HG03095 (cell line): ENCODE results near the gene HUS1.
A peak's percentile ranks its signal among the peaks of the same experiment; 100 is the strongest.
"Not testable (repeated sequence)": the region's sequence is repeated elsewhere in the genome, so short reads cannot be mapped to it uniquely, and the experiment has no call there.

Experiments used
- ATAC-seq: cut with Tn5 transposase; IDR thresholded peaks from one replicate; pipeline ENCODE4 v1.9.1; 2021; ENCODE audit warnings: moderate library complexity; ENCODE audit not compliant: unreplicated experiment

The HUS1 gene

DNA sequence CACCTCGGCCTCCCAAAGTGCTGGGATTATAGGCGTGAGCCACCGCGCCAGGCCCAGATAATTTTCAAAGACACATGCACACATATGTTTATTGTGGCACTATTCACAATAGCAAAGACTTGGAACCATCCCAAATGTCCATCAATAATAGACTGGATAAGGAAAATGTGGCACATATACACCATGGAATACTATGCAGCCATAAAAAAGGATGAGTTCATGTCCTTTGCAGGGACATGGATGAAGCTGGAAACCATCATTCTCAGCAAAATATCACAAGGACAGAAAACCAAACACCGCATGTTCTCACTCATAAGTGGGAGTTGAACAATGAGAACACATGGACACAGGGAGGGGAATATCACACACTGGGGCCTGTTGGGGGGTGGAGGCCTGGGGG, 1.2 kb upstream of the HUS1 start:
- ATAC-seq: not testable (repeated sequence)

- ATAC-seq: no peak
Measured at GRCh38 chr7:47979832-47980181, 392 bp upstream of the HUS1 start.

DNA sequence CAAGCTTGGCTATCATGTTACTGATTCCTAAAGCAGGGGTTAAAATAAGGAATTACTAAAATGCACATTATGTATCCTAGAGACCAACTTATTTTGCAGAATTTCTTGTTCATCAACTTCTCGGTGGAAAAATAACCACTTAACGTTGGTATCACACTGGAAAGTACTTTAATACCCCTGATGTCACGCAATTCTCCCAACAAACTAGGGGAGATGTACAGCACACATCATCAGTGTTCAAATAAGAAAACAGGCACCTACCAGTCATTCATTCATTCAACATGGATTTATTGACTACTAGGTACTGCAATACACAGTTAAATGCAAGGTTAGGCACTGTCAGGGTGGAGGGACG, 648 bp downstream of the HUS1 start:
- ATAC-seq: no peak

- ATAC-seq: no peak
Measured at GRCh38 chr7:47973739-47974138, 5.7 kb downstream of the HUS1 start.

- no peak for ATAC-seq
Measured at GRCh38 chr7:47970761-47971160, 8.7 kb downstream of the HUS1 start.

- peak; percentile 76 for ATAC-seq
Measured at GRCh38 chr7:47968847-47969774, 10.3 kb downstream of the HUS1 start.

DNA sequence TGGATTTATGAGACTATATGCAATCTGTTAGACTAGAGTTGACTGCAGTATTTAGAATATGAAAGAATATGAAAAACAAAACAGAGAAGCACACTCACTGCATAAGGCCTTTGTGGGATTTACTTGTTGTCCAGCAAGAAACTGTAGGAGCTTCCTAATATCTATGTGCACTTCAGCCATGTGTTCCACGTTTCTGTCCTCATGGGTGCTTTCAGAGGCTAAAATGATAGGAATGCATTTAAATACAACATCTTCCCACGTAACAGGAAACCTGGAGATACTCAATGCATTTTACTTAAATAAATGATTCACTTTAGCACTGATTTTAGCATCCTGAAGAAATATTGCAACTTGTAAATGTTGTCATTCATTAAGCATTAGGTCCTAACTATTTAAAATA, 11.7 kb downstream of the HUS1 start:
- no peak for ATAC-seq

DNA sequence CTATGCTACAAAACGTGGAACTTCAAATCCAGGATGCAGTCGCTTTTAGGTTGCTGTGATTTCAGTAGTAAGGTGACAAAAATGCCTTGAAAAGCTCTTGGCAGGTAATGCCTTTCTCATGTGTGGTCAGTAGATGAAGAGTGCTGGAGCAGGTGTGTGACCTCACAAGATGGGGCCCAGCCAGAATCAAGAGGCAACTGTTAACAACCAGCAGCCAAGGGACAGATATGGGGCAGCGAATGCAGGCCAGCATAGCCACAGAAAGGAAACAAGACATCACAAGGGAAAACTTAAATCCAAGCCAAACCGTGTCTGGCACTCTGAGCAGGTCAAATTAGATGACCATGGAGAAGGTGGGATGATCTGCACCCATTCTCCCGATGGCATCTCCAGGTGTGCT, 12.3 kb downstream of the HUS1 start:
- ATAC-seq: no peak

- ATAC-seq: no peak
Measured at GRCh38 chr7:47965456-47965855, 14.0 kb downstream of the HUS1 start.

GRCh38 chr7:47962262-47962661, 17.2 kb downstream of the HUS1 start:
- no peak for ATAC-seq

DNA sequence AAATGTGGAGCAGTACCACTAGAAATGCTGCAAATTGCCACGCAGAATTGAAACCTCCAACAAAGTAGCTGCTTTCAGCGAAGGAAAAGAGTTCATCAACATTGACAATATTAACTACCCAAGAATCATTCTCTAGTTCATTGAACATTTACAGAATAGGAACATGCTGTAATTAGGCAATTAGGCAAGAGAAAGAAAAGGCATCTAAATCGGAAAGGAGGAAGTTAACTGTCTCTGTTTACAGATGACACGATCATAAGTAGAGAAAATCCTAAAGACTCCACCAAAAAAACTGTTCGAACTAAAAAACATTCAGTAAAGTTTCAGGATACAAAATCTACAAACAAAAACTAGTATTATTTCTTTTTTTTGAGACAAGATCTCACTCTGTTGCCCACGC, 22.3 kb downstream of the HUS1 start:
- no peak for ATAC-seq

DNA sequence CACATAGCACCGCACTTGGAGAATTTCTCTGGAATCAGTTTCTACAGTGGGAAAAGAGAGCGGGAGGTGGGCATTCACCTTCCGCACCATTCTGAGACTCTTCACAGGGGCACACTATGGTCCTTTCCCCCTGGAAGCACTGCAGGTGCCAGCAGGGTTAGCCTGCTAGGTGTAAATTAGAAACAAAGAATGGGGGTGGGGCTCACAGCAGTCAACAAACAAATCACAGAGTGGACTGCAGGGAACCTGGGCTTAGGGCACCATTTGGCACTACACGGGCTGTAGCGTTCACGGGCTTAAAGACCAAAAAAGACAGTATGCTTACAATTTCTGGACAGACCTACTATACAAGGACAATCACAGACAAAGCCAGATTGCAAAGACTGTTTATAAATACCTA, 23.2 kb downstream of the HUS1 start:
- no peak for ATAC-seq

- peak; percentile 39 for ATAC-seq
Measured at GRCh38 chr7:47954231-47954911, 25.0 kb downstream of the HUS1 start.

GRCh38 chr7:47953822-47954221, 25.6 kb downstream of the HUS1 start:
- ATAC-seq: peak; percentile 64

DNA sequence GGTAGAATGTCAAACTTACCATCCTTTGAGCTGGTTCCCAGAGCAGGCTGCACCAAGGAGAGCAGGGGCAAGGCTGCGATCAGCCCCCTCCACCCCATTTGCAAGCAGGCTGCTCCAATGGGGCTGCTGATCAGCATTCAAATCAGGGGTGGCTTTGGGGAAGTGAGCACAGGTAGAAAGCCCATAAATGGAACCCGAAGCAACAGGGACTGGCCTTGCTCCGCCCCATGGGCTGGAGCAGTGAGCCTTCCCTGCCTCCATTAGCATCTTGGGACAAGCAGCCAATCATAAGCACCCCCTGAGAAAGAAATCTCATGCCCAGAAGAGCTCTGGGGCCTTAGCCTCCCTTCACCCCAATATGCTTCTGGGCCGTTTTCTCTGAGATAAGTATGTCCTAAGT, 27.2 kb downstream of the HUS1 start:
- ATAC-seq: no peak

DNA sequence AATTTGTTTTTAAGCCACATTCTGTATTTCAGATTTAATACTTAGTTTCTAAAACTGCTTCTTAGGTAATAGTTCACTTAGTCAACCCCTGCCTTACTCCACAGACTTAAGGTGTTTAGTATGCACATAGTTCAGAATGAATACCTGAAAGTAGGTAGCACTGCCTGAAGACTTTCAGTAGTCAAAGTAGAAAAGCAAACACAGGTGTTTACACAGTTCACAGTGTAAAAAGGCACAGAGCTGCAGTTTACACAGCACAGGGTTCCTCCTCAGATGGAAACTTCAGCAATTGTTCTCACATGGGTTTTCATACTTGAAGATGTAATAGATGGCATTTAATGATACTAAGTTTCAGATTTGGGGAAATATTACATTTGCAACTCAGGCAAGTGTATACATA, 28.0 kb downstream of the HUS1 start:
- no peak for ATAC-seq

GRCh38 chr7:47950714-47951113, 28.7 kb downstream of the HUS1 start:
- no peak for ATAC-seq

DNA sequence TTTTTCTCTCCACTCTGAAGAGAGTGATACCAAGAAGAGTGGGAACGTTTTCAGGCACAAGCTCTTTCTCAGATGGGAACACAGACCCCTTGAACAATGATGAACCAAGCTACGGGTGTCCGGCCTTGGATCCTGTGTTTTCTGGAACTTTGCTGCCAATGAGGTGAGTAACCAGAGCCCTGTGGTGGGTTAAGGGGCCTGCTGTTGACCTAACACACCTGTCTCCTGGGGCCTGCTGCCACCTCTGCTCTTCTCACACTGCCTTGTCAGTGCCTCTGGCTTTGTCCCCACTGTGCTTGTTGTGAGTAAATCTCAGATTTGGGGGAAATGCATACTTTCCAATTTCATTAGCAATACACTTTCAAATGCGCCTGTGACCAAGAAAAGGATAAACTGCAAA, 29.7 kb downstream of the HUS1 start:
- no peak for ATAC-seq

- ATAC-seq: no peak
Measured at GRCh38 chr7:47948141-47948790, 31.1 kb downstream of the HUS1 start, which contains the start of gene PKD1L1. PKD1L1 (minus strand) TSS chr7:47948466; CDS start chr7:47948440, 26 bp downstream.

GRCh38 chr7:47947355-47947749, 32.1 kb downstream of the HUS1 start:
- no peak for ATAC-seq

- ATAC-seq: no peak
Measured at GRCh38 chr7:47946581-47947354, 32.6 kb downstream of the HUS1 start.
